PC-3 (cell line): ENCODE data around the gene MED14. TPM values are rescaled to one million over a fixed set of nuclear protein-coding genes. Genes with fewer than 3 reads are reported as not detected.

Source experiments
- ATAC-seq: fragments of 200-7000 bp; cut with Tn5 transposase; 2 replicates; pipeline ENCODE4 v1.9.1; 2020; ENCODE audit warnings: mild to moderate bottlenecking, moderate library complexity
- BruUV-seq: library from RNA; stranded (reverse); fragments of 400-500 nt; replicated peaks from 2 replicates; lab custom pipeline; 2021; lab: Mats Ljungman, UMichigan
- CTCF ChIA-PET: fragments of 300-600 bp; sonication (Branson Sonifier 250); formaldehyde crosslinking; loops from one replicate; lab custom pipeline; 2022; ENCODE audit warnings: antibody characterized with exemption; lab: Charles Lee
- POLR2A ChIA-PET: fragments of 300-600 bp; sonication (Branson Sonifier 250); formaldehyde crosslinking; loops from one replicate; lab custom pipeline; 2022; ENCODE audit warnings: antibody characterized with exemption; ENCODE audit not compliant: unreplicated experiment; lab: Charles Lee
- DNase-seq: peaks from one replicate; pipeline ENCODE4 v3.0.0-alpha.2; 2015
- H2AFZ ChIP-seq: fragments of 300-600 bp; sonication (generic); 2 replicates; pipeline ENCODE4 v1.6.0; 2016; ENCODE audit warnings: antibody characterized with exemption, low read length
- H3F3A ChIP-seq: fragments of 300-600 bp; sonication (generic); one replicate; pipeline ENCODE4 v1.6.0; 2017; ENCODE audit warnings: antibody characterized with exemption, low read length, control low read depth, mild to moderate bottlenecking; ENCODE audit not compliant: unreplicated experiment
- H3K27ac ChIP-seq: fragments of 300-600 bp; sonication (generic); 2 replicates; pipeline ENCODE4 v1.5.1; 2016; ENCODE audit warnings: mild to moderate bottlenecking, low read length
- H3K27me3 ChIP-seq: fragments of 300-600 bp; sonication (generic); 2 replicates; pipeline ENCODE4 v1.6.1; 2016; ENCODE audit warnings: low read length, mixed read lengths
- H3K36me3 ChIP-seq: fragments of 300-600 bp; sonication (generic); 2 replicates; pipeline ENCODE4 v1.6.1; 2016; ENCODE audit warnings: low read depth, mixed run types, low read length, mixed read lengths
- H3K4me1 ChIP-seq: fragments of 300-600 bp; sonication (generic); 2 replicates; pipeline ENCODE4 v1.5.1; 2016; ENCODE audit warnings: low read length; ENCODE audit not compliant: insufficient read depth
- H3K4me2 ChIP-seq: fragments of 300-600 bp; sonication (generic); 2 replicates; pipeline ENCODE4 v1.6.0; 2016; ENCODE audit warnings: low read length
- H3K4me3 ChIP-seq: fragments of 300-600 bp; sonication (generic); 2 replicates; pipeline ENCODE4 v1.5.1; 2016; ENCODE audit warnings: mild to moderate bottlenecking, low read length, mixed read lengths
- H3K79me2 ChIP-seq: fragments of 300-600 bp; sonication (generic); 2 replicates; pipeline ENCODE4 v1.6.1; 2017; ENCODE audit warnings: low read length, mixed read lengths
- H3K9ac ChIP-seq: fragments of 300-600 bp; sonication (generic); 2 replicates; pipeline ENCODE4 v1.6.0; 2016; ENCODE audit warnings: mild to moderate bottlenecking, low read length
- H3K9me2 ChIP-seq: fragments of 300-600 bp; sonication (generic); replicated peaks from 2 replicates; pipeline ENCODE4 v1.6.1; 2016; ENCODE audit warnings: mixed run types, low read length, mixed read lengths
- H3K9me3 ChIP-seq: fragments of 300-600 bp; sonication (generic); 2 replicates; pipeline ENCODE4 v1.6.1; 2016; ENCODE audit warnings: low read length, mixed read lengths
- H4K20me1 ChIP-seq: fragments of 300-600 bp; sonication (generic); 2 replicates; pipeline ENCODE4 v1.6.1; 2016; ENCODE audit warnings: low read length, mixed read lengths
- EZH2 ChIP-seq: fragments of 300-600 bp; sonication (generic); IDR thresholded peaks from one replicate; pipeline ENCODE4 v1.6.1; 2017; ENCODE audit warnings: antibody characterized with exemption, mild to moderate bottlenecking, low read length; ENCODE audit not compliant: unreplicated experiment
- EZH2phosphoT487 ChIP-seq: fragments of 300-600 bp; sonication (generic); IDR thresholded peaks from 2 replicates; pipeline ENCODE4 v1.6.1; 2018; ENCODE audit warnings: mild to moderate bottlenecking, antibody characterized with exemption, low read length, borderline replicate concordance
- intact Hi-C: fragments of 100-400 bp; cut with micrococcal nuclease; formaldehyde crosslinking; loops from 2 replicates; pipeline ENCODE4 v1.9.0; 2023
- total RNA-seq: library from RNA; depleted of rRNA; stranded (reverse); fragments of >200 nt; gene quantifications from 2 replicates; pipeline ENCODE4 v1.2.3, GENCODE V29; 2014
- TF ChIP-seq, protein P1 (sequence below): fragments of 300-600 bp; sonication (generic); conservative IDR thresholded peaks from 2 replicates; pipeline ENCODE4 v1.5.1; 2017; ENCODE audit warnings: antibody characterized with exemption, low read depth, mild to moderate bottlenecking, low read length

Gene MED14
- total RNA-seq, 1 experiment from 2014 or later = 44.7 TPM

DNA sequence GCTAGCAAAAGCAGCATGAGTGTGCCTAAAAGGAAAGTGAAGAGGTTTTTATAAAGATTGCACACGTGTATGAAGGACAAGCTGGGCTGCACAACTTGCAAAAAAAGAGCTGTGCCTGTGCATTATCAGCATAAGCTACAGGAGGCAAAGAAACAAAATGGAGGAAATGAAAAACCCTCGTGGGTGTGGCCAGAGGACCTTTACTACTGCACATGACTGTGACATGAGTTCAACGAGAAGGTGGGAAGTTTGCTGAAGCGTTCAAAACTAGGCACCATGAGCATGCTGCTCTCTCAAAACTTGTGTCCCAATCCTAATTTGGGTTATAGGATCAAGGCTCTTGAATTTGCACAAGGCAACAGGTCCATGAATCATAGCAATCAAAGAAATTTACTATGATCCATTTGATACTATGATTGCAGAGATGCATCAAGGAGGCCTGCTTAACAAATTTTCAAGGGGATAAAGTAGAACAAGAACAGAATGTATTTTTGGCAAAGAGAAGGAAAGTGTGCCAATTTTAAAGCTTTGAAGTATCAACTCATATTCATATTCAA, 49.9 kb downstream of the MED14 start:
- Histone ChIP-seq H3K9me3 (no peaks in the 10 kb centered on the region), H3K9me2 (no peaks in the 10 kb centered on the region), H3K4me2 (no peak overlapping the region), H3K4me3 (no peak overlapping the region), H3F3A (no peaks in the 10 kb centered on the region), H3K79me2 (no peaks in the 10 kb centered on the region), H3K36me3 (peaks cover 17% of the 10 kb centered on the region), H4K20me1 (no peaks in the 10 kb centered on the region), H3K4me1 (no peaks in the 10 kb centered on the region), H3K27ac (no peak overlapping the region), H3K27me3 (no peaks in the 10 kb centered on the region), H2AFZ (no peak overlapping the region), H3K9ac (no peak overlapping the region)
- BruUV-seq = no TSS peak
- POLR2A ChIA-PET = no interaction called here
- no peak for DNase-seq
- intact Hi-C loops = no loop called here
- CTCF ChIA-PET = no interaction called here
- TF ChIP-seq, protein P1, sequence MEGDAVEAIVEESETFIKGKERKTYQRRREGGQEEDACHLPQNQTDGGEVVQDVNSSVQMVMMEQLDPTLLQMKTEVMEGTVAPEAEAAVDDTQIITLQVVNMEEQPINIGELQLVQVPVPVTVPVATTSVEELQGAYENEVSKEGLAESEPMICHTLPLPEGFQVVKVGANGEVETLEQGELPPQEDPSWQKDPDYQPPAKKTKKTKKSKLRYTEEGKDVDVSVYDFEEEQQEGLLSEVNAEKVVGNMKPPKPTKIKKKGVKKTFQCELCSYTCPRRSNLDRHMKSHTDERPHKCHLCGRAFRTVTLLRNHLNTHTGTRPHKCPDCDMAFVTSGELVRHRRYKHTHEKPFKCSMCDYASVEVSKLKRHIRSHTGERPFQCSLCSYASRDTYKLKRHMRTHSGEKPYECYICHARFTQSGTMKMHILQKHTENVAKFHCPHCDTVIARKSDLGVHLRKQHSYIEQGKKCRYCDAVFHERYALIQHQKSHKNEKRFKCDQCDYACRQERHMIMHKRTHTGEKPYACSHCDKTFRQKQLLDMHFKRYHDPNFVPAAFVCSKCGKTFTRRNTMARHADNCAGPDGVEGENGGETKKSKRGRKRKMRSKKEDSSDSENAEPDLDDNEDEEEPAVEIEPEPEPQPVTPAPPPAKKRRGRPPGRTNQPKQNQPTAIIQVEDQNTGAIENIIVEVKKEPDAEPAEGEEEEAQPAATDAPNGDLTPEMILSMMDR = no peak
- no peak for TF ChIP-seq EZH2phosphoT487
- TF ChIP-seq EZH2 = no peak
- ATAC-seq = no peak

DNA sequence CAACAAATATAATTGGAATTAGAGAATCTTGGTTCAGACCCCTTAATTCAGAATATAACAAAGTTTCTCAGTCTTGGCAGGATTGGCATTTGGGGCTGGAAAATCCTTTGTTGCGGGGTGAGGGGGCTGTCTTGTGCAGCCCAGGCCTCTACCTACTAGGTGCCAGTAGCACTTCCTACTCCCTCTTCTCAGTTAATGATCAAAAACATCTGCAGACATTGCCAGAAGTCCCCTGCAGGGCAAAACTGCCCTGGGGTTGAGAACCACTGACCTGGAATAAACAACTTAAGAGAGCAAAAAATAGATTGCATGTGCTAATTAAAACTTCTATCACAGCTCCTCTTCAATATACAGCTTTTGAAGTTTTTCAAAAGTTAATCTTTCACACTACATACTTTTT, 51.2 kb downstream of the MED14 start:
- H4K20me1 ChIP-seq = no peaks in the 10 kb centered on the region
- H3F3A ChIP-seq = no peaks in the 10 kb centered on the region
- no peaks in the 10 kb centered on the region for H3K4me1 ChIP-seq
- no peak overlapping the region for H3K4me3 ChIP-seq
- ChIA-PET POLR2A (no interaction called here), CTCF (no interaction called here)
- peaks cover 17% of the 10 kb centered on the region for H3K36me3 ChIP-seq
- H2AFZ ChIP-seq = no peak overlapping the region
- BruUV-seq = no TSS peak
- no peaks in the 10 kb centered on the region for H3K9me3 ChIP-seq
- no peak overlapping the region for H3K27ac ChIP-seq
- intact Hi-C loops = no loop called here
- no peaks in the 10 kb centered on the region for H3K9me2 ChIP-seq
- TF ChIP-seq, protein P1 = no peak
- no peak for TF ChIP-seq EZH2
- no peak for TF ChIP-seq EZH2phosphoT487
- ATAC-seq = no peak
- no peaks in the 10 kb centered on the region for H3K79me2 ChIP-seq
- no peak overlapping the region for H3K9ac ChIP-seq
- H3K27me3 ChIP-seq = no peaks in the 10 kb centered on the region
- H3K4me2 ChIP-seq = no peak overlapping the region
- DNase-seq = no peak

DNA sequence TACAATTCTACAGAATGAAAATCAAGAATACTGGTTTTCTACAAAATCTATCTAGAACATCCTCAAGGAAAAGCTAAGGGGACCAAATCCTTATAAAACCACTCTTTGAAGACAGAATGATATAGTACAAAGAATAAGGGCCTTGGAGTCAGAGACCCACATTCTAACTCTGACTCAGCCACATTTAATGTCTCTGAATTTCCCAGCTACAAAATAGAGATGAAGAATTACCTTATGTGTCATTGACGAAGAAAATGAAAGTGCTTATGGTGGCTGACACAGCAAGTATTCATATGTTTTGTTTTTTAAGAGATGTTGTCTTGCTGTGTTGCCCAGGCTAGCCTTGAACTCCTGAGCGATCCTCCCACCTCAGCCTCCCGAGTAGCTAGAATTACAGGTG, 52.1 kb downstream of the MED14 start:
- ChIA-PET POLR2A (no interaction called here), CTCF (no interaction called here)
- Histone ChIP-seq H3K9ac (no peak overlapping the region), H3F3A (no peaks in the 10 kb centered on the region), H3K27me3 (no peaks in the 10 kb centered on the region), H3K4me3 (no peak overlapping the region), H3K36me3 (peaks cover 17% of the 10 kb centered on the region; the same call in 1 of the 2 replicates), H3K9me3 (no peaks in the 10 kb centered on the region), H4K20me1 (no peaks in the 10 kb centered on the region), H3K27ac (no peak overlapping the region), H3K9me2 (no peaks in the 10 kb centered on the region), H3K79me2 (no peaks in the 10 kb centered on the region), H2AFZ (no peak overlapping the region), H3K4me2 (no peak overlapping the region), H3K4me1 (no peaks in the 10 kb centered on the region)
- BruUV-seq = no TSS peak
- intact Hi-C loops = no loop called here
- no peak for TF ChIP-seq EZH2phosphoT487
- TF ChIP-seq, protein P1 = no peak
- TF ChIP-seq EZH2 = no peak
- ATAC-seq (no peak), DNase-seq (no peak)
